Colon (tissue), 2 donors: ENCODE results near the gene TMEM114.

ENCODE experiments used
- FAIRE-seq: peaks from 2 replicates; lab custom pipeline; 2012; peaks lifted over from hg19 to GRCh38; lab: Jason Lieb, UNC
- donor health status: control.
- donor health status: control.

The TMEM114 gene

DNA sequence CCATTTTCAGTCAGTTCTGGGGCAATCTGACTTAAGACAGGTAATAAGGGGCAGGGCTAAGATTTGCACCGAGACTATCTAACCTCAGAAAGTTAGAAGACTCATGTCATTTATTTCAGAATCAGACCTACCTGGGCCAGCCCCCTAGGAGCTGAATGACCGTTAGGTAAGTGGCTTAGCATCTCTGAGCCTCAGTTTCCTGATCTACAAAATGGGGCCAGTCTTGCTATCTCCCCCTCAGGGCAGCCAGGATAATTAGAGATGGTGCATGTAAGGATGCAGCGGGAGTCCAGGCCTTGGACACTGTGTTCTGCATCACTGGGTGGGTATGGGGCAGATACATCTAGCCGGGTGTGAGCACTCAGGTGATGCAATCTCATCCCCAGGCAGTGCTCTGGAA lies 20.8 kb upstream of the TMEM114 start:
- FAIRE-seq = no peak

- FAIRE-seq = no peak
Measured at GRCh38 chr16:8607214-8607613, 16.9 kb upstream of the TMEM114 start.

DNA sequence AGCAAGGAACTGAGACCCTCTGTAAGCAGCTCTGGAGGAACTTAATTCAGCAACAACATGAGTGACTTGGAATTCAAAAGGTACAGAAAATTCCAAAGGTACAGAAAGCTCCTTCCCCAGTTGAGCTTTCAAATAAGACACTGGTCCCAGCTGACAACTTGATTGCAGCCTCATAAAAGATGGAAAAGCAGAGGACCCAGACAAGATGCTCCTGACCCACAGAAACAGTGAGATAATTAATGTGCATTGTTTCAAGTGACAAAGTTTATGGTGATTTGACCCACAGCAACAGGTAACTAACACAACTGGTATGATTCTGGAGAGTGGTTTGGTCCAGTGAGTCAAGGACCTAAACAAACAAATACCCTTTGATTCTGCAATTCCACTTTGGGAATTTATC lies 15.2 kb upstream of the TMEM114 start:
- no peak for FAIRE-seq

GRCh38 chr16:8600144-8600775 lies 9.9 kb upstream of the TMEM114 start:
- FAIRE-seq = no peak

DNA sequence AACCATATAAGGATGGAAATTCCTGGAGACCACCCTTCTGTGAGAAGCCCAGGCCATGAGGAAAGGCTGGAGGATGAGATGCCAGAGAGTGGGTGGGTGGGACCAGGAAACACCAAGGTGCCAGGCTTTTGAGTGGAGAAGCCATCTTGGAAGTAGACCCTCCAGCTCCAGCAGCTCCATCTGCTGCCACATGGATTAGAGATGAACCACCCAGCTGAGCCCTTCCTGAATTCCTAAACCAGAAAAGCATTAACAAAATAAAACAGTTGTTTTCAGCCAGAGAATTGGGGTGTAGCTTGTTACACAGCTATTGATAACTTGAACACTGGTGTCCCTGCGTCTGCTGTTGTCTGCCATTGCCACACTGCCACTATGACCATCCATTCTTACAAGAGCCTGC lies 6.3 kb upstream of the TMEM114 start:
- no peak for FAIRE-seq

- no peak for FAIRE-seq
Measured at GRCh38 chr16:8595783-8596182, 5.5 kb upstream of the TMEM114 start.

DNA sequence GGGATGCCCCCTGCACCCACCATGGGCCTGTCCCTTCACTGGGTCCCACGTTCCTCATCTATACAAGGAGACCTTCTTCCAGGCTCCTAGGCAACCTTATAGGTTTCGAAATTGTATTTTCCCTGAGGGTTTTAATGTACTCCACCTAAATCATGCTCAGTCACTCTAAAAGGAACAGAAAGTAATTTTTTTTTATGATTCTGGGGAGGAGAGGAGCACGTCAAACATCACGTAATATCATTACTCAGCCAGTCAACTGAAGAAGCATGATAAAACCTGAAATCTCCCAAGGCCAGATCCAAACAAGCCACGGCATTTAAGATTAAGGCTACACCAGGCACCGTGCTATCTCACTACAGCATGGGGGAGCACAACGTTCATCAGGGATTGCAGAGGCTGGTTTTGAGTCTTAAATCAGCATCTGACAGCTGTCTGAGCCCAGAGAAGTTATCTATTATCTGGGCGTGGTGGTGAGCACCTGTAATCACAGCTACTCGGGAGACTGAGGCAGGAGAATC lies 3.9 kb upstream of the TMEM114 start:
- FAIRE-seq = no peak

GRCh38 chr16:8591451-8591850 lies 1.1 kb upstream of the TMEM114 start:
- no peak for FAIRE-seq

DNA sequence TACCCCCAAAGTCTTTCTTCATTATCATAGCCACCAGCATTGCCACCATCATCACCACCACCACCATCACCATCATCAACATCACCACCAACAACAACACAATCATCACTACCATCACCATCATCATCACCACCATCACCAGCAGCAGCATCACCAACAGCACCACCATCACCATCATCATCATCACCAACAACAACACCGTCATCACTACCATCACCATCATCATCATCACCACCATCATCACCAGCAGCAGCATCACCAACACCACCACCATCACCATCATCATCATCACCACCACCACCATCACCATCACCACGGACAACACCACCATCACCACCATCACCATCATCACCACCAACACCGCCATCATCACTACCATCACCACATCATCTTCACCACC lies 500 bp upstream of the TMEM114 start:
- no peak for FAIRE-seq

- FAIRE-seq = no peak
Measured at GRCh38 chr16:8589057-8589899, 1.0 kb downstream of the TMEM114 start.

GRCh38 chr16:8588682-8589056 lies 1.6 kb downstream of the TMEM114 start:
- no peak for FAIRE-seq

DNA sequence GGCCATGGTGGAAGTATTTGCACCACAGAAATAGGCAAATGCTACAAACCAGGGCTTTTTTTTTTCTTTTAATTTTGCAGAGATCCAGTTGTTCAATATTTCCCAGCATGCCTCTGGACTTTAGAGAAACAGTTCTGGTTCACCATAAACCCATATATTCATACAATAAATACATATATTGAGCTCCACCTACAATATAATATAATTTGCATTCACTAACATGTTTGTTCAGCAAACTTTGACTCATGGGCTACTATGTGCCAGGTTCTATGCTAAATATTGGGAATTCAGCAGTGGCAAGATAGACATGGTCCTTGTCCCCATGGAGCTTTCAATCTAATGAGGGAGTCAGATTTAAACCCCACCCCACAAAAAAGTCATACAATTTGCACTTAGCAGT lies 3.2 kb downstream of the TMEM114 start:
- FAIRE-seq = no peak

GRCh38 chr16:8585857-8586256 lies 4.5 kb downstream of the TMEM114 start:
- FAIRE-seq = no peak

DNA sequence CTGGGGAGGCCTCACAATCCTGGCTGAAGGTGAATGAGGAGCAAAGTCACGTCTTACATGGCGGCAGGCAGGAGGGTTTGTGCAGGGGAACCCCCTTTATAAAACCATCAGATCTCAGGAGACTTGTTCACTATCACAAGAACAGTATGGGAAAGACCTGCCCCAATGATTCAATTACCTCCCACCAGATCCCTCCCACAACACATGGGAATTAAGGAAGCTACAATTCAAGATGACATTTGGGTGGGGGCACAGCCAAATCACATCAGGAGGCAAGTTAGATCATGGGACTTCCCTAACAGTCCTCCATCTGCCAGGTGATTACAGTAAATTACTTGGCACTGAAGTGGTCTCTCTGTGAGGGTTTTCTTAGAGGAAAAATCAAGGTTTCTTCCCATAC lies 5.3 kb downstream of the TMEM114 start:
- FAIRE-seq = no peak

DNA sequence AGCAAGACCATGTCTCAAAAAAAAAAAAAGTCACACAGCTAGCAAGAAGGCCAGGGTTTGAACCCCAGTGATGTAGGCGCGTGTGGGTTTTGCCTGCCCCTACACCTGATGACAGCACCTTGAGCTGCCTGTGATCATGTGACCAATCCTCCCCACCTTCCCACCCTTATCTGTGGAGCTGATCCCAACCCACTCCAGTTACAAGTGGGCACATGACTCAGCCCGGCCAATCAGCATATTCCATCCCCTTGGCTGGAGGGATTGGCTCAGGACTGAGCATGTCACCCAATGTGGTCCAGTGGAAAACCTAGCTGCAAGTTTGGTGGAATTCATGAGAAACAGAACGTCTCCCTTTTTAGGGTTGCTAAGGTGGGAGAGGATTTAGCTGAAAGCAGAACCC lies 6.6 kb downstream of the TMEM114 start:
- no peak for FAIRE-seq

DNA sequence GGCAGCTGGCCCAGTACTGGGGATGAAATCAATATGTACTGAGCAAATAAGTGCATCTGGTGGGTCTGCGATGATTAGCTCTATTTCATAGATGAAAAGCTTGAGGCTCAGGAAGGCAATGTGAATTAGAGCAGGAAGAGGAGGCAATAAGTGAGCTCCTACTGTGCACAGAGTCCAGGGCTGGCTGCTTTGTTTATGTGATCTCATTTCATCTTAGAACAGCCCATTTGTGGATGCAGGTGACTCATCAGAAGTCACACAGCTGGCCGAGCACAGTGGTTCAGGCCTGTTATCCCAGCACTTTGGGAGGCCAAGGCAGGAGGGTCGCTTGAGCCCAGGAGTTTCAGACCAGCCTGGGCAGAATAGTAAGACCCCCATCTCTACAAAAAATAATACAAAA lies 7.1 kb downstream of the TMEM114 start:
- FAIRE-seq = no peak

DNA sequence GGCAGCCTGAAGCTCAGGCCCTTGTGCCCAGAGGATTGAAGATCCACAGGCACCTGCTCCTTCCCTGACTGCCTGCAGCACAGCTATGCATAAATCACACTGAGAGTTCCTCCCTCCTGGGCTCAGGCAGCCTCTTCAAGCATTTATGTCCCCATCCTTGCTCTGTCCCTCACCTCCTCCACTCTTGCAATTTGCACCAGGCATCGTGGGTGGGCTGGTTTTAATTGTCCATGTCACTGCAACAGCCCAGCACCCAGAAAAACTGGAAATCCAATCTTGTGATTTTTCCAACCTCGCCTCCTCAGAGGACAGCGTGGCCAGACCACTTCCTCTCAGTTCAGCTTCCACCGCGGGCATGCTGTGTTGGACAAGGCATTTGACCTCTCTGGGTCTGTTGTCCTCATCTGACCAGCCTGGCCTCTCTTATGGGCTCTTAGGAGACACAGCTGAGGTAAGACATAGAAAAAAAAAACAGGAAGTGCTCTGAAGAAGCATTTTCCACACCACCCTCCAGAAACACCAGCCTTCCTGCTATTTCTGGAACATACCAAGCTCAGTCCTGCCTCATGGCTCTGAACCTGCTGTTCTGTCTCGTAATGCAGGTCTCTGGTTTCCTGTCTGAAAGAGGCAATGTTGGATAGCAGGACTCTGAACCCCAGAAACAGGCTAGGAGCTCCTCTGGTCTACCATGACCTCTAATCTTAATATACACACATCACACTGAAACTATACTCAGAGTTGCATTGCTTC lies 8.3 kb downstream of the TMEM114 start:
- FAIRE-seq = no peak

- FAIRE-seq = no peak
Measured at GRCh38 chr16:8579559-8579958, 10.8 kb downstream of the TMEM114 start.

- no peak for FAIRE-seq
Measured at GRCh38 chr16:8577678-8578304, 12.5 kb downstream of the TMEM114 start.

GRCh38 chr16:8576141-8577004 lies 13.9 kb downstream of the TMEM114 start:
- FAIRE-seq = no peak

DNA sequence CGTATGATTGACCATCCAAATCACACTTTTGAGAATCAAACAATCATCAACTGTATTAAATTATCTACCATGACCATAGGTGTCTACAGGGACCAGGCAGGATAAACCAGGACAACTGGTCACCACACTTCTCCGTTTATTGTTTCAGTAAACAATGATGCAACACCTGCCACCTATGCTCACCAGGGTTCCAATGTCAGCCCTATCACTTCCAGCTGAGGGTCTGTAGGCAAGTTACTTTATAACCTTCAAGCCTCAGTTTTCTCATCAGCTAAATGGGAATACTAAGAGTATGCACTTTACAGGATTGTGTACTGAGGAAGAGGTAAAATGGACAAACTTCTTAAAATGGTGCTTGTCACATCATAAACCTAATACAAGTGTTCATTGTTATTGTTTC lies 14.9 kb downstream of the TMEM114 start:
- no peak for FAIRE-seq
